HG02763 (cell line): ENCODE measurements around the gene PDLIM4.

Experiments used
- ATAC-seq: cut with Tn5 transposase; IDR thresholded peaks from one replicate; pipeline ENCODE4 v1.9.1; 2021; ENCODE audit warnings: mild to moderate bottlenecking, moderate library complexity; ENCODE audit not compliant: unreplicated experiment

Gene PDLIM4, protein sequence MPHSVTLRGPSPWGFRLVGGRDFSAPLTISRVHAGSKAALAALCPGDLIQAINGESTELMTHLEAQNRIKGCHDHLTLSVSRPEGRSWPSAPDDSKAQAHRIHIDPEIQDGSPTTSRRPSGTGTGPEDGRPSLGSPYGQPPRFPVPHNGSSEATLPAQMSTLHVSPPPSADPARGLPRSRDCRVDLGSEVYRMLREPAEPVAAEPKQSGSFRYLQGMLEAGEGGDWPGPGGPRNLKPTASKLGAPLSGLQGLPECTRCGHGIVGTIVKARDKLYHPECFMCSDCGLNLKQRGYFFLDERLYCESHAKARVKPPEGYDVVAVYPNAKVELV

DNA sequence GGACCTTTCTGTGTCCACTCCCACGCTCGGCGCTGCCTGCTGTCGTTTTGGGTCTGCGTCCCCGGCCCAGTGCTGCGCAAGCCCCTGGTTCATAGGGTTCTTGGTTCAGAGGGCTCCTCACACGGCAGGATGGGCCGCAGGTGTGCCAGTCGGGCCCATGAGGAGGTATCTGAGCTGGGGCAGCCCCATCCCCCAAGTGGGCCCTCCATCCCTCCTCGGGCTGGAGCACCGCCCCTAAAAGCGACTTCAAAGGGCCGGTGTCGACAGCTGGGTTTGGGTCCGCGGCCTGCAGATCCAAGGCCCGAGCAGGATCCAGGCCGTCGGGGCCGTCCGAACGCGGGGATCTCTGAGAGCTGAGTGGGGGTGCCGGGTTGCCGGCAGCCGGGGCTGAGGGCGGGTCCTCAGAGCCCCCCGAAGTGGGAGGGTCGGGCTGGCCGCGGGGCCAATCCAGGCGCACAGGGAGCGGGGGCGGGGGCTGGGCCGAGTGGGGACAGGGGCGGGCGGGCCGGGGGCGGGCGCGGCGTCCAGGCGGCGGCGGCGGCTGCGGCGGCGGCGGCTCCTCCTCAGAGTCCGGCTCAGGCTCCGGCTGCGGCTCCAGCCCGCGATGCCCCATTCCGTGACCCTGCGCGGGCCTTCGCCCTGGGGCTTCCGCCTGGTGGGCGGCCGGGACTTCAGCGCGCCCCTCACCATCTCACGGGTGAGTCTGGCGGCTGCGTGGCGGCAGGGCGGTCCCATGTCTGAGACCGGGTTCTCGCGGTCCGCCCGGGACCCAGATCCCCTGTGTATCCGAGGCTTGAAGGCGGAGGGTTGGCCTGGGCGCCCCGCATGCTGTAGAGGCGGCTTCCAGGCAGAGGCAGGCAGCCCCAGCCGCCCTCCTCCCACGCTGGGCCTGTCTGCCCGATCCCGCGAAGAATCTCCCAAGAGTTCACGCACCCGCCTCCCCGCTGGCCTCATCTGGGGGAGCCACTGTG lies at the start of gene PDLIM4:
Gene PDLIM4, plus strand, starts transcription at position 566 of the 971 bp plus-strand sequence. Its CDS starts 39 bp downstream, at position 605.
- no peak for ATAC-seq

DNA sequence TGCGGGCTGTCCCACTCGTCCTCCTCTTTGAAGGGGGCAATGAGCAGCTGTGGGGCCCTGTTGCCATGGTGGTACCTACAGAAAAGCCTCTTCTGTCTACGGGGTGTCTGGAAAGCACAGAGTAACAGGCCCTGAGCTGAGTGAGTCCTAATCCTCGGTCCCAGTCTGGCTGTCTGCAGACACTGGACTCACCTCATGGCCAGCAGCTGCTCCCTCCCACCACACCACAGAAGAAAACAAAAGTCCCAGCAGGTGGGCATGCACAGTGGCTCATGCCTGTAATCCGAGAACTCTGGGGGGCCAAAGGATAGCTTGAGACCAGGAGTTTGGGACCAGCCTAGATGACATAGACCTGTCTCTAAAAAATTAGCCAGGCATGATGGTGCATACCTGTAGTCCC lies 49.7 kb upstream of the PDLIM4 start:
- ATAC-seq: no peak

DNA sequence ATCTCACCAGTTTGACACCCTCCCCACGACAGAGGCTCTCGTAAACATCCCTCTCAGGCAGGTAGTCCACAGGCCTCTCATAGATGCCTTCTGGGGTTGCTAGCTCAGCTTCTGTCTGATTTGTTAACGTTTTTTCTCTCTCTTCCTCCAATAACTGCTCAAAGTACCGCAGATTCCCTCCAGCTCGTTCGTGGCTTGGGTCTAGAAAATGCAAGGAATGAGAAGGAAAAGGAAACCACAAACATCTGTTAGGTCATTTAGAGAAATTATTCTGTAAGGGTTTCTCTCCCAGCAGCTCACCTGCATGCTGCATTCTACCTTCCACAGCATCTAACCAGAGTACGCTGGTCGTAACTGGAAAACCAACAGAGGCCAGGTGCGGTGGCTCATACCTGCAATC lies 48.4 kb upstream of the PDLIM4 start:
- no peak for ATAC-seq

DNA sequence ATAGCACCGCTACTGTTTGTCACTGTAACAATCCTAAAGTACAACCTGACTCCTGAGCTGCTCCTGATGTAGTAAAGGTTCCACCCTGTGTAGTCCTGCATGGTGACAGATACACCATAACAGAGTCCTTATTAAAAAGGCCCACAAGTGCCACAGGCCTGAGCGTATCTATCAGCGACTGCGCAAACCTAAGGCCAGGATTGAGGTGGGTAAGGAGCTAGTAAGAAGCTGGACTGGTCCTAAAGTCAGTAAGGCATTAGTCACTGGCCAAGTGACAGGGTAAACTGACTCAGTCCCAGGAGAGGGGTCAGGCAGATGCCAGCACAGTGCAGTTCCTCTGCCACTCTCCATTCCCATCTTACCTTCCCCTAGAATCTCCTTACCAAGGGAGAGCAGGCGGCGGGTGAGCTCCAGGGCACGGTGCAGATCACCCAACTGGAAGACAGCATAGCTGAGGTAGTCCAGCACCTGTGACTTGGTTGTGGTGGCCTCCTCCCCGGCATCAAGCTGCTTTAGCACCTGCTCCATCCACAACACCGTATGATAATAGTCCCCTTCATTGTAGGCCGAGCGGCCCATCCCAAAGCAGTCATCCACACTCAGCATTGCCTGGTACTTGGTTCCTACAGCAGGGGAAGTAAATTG lies 47.5 kb upstream of the PDLIM4 start:
- ATAC-seq: no peak

DNA sequence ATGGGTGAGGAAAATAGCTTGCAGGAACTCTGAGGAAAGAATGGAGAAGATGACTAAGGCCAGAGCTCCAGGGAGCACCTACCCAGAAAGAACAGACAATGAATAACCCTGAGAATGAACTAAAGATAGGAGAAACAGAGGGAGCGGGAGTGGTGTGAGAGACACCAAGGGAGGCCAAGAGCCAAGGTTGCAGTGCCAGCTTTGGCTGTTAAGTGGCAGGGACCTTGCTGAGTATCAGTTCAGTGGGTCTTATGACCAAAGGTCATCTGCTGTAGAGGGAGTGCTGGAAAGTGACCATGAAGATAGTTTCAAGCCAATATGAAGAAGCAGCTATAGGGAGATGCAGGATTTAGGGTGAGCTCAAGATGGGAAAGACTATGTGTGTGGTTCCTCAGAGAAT lies 46.6 kb upstream of the PDLIM4 start:
- ATAC-seq: no peak

DNA sequence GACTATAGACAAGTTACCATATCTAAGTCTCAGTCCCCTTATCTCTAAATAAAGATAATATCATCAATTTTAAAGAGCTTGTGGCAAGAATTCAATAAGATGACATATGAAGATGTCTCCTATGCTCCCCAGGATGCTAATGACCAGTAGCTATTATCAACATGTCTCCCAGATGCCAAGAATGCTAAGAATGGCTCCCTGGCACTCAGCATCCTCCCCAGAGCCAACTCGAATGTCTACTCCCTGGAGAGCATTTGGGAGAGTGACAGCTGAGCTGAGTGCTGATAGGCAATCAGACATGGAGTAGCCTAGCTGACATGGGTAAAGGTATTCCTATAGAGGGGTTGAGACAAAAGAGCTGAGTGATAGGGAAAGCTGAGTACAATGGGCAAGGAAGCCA lies 45.7 kb upstream of the PDLIM4 start:
- no peak for ATAC-seq

DNA sequence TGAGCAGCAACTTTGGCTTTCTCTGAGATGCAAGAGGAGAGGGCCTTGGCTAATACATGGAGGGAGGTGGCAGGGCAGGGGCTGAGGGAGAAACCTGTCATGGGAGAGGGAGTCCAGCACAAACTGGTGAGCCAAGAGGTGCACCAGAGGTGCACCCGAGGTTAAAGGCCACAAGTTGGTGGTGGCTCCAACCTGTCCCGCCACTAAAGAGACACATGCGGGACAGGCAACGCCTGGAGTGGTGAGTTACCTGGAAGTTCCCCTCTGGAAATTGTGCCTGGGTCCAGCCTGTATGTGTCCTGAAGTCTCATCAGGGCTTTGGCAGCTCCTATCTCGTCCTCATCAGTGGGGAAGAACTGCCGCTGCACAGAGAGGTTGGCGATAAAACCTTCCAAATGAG lies 43.8 kb upstream of the PDLIM4 start:
- ATAC-seq: no peak

DNA sequence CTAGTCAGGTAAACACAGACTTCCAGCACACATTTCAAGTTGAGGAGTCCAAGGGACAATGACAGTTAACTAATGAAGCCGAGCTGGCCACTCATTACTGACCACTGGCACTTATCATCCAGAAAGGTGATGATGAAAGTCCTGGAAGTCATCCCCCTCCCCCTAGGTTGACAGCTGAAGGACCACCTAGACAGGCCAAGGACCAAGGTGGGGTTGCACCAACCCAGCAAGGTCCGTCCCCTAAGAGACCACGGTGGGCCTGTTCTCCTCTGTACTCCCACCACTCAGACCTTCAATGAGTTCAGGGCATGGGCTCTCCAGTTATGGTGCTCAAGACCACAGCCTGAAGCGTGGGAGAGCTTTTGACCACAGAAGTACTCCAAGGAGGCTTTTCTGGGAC lies 43.0 kb upstream of the PDLIM4 start:
- ATAC-seq: no peak

DNA sequence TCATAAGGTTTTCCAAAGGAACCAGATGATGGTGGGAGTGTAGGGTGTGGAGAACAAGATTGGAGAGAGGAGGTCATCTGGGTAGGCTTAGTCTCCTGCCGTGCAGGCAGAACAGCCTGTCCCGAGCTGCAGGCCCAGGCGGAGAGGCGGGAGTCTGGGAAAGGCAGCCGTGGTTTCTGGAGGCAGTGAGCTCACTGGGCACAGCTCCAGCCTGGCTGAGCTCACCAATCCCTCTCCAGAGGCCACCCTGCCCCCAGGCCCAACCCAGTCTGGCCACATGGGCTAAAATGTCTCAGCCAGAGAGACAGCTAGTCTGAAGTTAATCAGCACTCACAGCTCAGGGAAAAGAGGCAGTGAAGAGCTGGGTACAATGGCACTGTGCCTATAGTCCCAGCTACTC lies 42.2 kb upstream of the PDLIM4 start:
- ATAC-seq: no peak

DNA sequence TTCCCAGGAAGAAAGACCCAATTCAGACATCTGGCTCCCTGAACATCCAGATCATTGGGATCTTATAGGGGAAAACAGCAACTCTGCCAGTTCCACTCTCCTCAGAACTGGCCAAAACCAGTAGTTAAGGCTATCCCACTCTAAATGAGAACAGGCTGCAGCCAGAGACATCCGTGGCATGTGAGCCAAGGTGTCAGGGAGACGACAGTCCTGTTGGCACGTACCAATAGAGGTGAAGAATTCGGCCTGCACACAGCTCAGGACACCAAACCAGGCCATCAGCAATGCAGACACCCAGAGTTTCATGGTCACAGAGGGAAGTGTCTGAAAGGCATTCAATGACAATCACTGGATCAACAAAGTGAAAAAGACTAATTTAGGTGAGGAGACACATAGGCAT lies 39.2 kb upstream of the PDLIM4 start:
- no peak for ATAC-seq

DNA sequence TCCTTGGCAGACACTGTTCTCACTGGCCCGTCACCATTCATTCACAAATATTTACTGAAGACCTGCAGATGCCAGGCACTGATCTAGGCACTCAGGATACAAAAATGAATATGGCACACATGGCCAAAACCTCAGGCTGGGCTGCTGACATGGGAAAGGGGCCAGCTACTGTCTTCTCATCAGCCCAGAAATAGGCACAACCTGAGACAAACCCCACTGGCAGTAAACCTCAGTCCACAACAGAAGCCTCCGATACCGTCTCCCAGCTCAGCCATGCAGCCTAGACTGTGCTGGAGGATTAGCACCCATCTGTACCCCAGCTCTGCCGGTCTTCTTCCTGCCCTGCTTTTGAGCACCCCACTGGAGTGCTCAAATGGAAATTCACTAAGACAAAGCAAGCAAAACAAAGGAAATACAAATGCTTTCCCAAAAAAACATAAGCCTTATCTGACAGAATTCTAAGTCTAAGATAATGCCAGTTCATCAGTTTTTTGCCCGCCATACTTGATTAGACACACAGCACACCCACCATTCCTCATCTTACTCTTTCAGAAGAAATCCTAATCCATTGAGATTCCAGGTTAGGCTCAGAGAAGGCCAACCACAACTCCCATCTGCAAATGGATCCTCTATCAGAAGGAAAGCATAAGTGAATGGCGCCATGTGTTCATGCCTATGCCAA lies 38.1 kb upstream of the PDLIM4 start:
- ATAC-seq: no peak

DNA sequence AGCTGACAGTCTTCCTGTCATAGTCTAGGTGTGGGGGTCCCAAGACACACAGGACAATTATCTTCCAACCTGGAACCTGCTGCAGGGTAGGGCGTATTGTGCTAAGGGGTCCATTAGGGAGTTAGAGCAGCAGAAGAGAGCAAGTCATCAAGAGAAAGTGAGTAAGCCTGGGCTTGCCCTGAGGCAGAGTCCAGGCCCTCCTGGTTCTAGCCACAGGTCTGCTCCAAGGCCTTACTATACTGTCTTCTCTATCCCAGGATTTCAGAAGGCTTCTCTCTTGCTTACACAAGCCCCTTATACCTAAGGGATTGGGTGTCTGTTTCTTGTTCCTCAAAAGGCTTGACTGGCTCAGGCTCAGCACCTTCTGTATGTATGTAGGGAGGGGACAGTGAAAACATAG lies 37.5 kb upstream of the PDLIM4 start:
- no peak for ATAC-seq

DNA sequence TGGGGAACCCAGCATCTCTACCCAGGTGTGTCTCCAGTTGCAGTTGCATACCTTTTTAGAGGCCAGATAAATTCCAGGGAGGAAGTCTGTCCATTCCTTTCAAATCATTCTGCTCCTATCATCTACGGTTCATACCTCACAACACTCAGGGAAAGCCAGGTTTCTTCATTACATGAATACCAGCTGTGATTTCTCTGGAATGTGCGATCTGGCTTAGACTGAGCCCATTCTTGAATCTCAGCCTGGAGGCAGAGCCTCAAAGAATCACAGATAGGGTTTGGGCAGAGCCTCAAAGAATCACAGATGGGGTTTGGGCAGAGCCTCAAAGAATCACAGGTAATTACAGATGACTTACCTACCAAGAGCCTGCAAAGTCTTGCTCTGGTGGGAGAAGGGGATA lies 37.0 kb upstream of the PDLIM4 start:
- ATAC-seq: no peak

DNA sequence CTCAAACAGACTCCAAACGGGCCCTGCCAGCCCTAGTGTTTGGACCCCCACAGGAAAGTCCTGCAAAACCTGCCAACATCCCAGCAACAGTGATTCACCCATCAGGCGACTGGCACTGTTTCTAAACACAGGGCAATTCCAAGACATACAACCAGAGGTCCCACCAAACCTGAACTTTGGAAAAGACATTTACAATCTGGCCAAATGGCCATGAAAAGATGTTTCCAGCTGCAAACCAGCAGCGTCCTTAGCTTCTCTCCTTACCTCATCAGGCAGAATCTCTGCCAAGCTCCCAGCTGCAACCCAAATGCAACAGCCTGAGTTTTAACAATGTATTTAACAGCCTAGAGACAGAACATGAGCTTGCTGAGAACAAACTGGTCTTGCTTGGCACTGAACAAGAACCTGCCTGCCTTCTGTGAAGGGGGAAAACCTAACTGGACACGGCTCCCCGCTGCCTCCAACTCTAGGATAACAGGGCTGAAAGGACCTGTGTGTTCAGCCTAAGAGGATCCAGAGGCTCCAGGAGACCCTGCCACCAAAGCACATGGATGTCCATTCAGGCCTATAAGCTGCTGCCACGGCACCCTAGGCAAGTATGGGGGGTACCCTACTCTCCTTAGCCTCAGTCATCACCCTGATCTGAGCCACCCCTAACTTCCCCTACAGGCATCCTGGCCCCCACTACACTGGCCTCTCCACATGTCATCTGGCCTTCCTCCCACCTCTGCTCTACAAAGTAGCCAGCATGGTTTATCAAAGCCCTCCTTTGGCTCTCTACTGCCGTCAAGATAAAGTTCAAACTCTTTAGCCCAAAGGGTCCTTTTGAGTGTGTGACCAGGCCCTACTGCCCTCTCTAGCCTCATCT lies 35.5 kb upstream of the PDLIM4 start:
- peak; percentile 8 for ATAC-seq

DNA sequence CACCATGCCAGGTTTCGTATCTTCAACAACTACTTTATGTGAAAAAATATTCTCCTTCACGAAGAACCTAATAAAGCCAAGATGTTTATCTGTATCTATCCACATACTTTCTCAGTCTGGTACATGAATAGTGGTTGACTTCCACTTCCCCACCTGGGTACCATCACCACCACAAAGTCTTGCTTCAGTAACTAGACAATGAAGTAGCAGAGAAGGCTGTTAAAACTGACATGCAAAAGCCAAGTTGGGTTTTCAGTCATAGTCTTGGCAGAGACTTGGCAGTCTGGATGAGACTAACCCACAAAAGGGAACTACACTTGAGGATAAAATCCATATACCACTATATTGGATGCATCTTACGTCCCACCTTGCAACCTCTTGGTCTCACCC lies 34.9 kb upstream of the PDLIM4 start:
- ATAC-seq: peak; percentile 54

DNA sequence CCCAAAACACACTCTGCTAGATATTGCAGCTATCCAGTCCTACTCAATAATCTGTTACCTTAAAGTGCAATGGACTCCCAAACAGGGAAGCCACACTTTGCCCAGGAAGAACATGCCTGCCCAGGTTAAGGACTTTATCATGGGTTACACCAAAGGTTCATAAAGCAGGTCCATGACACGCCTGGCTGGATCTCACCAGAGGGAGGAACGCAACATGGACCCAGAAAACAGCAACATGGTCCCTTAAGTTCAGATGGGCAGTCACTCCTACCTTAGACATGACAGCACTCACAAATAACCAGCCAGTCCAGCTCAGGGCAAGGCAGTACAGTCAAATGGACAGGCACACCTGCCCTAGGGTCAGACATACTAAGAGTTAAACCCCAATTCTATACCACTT lies 33.6 kb upstream of the PDLIM4 start:
- no peak for ATAC-seq

DNA sequence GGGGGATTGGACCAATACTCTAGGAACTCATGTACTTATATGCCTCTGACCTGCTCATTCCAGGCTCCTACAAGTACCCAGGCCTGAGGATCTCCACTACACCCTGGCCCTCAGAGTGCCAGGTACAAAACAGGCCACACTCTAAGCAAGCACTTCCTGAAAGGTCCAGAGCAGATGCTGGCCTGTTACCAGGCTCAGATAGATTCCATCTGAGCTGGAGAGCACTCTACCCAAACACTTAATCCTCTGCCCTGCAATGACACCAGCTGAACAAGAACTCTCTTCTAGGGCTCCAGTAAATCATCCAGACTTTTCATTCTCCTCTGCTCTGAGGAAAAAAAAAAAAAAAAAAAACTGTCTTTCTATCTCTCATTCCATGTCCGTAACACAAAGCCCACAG lies 32.8 kb upstream of the PDLIM4 start:
- ATAC-seq: no peak

DNA sequence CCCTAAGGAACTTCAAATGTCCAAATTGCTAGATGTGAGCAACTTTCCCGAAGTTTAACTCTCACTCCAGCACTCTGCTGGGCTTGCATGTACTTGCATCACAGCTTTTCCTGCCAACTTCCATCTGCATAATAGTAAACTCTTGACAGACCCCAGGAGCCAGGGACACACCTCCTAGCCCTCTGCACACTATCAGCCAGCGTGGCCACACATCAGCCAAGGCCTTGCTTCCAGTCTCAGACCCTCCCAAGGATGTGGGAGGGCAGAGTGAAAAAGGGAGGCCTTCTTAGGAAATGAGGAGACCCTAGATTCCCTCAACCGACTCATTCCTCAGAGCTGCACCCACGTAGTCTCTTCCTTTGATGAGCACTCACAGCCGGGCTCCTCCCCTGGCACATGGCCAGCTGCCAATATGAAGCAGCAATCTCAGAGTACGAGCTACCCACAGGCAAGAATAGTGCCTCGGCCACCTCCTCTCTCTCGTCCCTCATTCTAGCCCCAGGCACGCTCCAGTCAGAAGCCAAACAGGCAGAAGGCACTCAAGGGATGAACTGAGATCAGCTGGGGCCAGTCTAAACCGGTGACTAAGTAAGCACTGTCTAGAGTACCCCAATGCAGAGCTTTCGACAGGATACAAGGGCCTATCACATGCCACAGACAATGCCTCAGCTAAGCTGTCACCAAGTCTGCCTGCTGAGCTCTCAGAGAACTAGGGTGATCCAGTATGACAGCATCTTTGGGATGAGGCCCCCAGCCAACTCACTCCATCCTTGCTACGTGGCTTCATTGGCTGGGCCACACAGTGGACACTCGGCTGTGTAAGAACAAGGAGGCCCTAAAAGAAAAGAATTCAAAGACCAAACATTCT lies 32.1 kb upstream of the PDLIM4 start:
- no peak for ATAC-seq
